ENCODE data around the gene NOS1.
"Not testable (repeated sequence)": the region's sequence is repeated elsewhere in the genome, so short reads cannot be mapped to it uniquely, and the experiment has no call there.

Gene NOS1

GRCh38 chr12:117255386-117255785, 106.0 kb downstream of the NOS1 start:
- DNase-seq = no peak

GRCh38 chr12:117243488-117243887, 117.9 kb downstream of the NOS1 start:
- DNase-seq = no peak

- DNase-seq = no peak
Measured at GRCh38 chr12:117241697-117242096, 119.7 kb downstream of the NOS1 start.

GRCh38 chr12:117240081-117240755, 121.2 kb downstream of the NOS1 start:
- DNase-seq = no peak

GRCh38 chr12:117236456-117237001, 124.9 kb downstream of the NOS1 start:
- peak; percentile 89 for DNase-seq

- no peak for DNase-seq
Measured at GRCh38 chr12:117235261-117235660, 126.2 kb downstream of the NOS1 start.

GRCh38 chr12:117234441-117234840, 127.0 kb downstream of the NOS1 start:
- no peak for DNase-seq

- DNase-seq = peak; percentile 38
Measured at GRCh38 chr12:117231750-117232149, 129.7 kb downstream of the NOS1 start.

- DNase-seq = peak; percentile 44
Measured at GRCh38 chr12:117228239-117228638, 133.2 kb downstream of the NOS1 start.

- DNase-seq = no peak
Measured at GRCh38 chr12:117227000-117227653, 134.3 kb downstream of the NOS1 start.

GRCh38 chr12:117226505-117226904, 134.9 kb downstream of the NOS1 start:
- no peak for DNase-seq

GRCh38 chr12:117225179-117225578, 136.2 kb downstream of the NOS1 start:
- no peak for DNase-seq

GRCh38 chr12:117220947-117221346, 140.5 kb downstream of the NOS1 start:
- not testable (repeated sequence) for DNase-seq

- DNase-seq = no peak
Measured at GRCh38 chr12:117218149-117218548, 143.3 kb downstream of the NOS1 start.

- DNase-seq = no peak
Measured at GRCh38 chr12:117216686-117217085, 144.7 kb downstream of the NOS1 start.

GRCh38 chr12:117214797-117215196, 146.6 kb downstream of the NOS1 start:
- no peak for DNase-seq

- DNase-seq = no peak
Measured at GRCh38 chr12:117213295-117213808, 148.1 kb downstream of the NOS1 start.

GRCh38 chr12:117212563-117213190, 148.7 kb downstream of the NOS1 start:
- peak; percentile 88 for DNase-seq

GRCh38 chr12:117210266-117210918, 151.0 kb downstream of the NOS1 start:
- DNase-seq = no peak

- DNase-seq = no peak
Measured at GRCh38 chr12:117209626-117210025, 151.8 kb downstream of the NOS1 start.

- no peak for DNase-seq
Measured at GRCh38 chr12:117208811-117209455, 152.5 kb downstream of the NOS1 start.

- DNase-seq = no peak
Measured at GRCh38 chr12:117208206-117208605, 153.2 kb downstream of the NOS1 start.

- no peak for DNase-seq
Measured at GRCh38 chr12:117207675-117208074, 153.8 kb downstream of the NOS1 start.

All from DMS53 (cell line).